ENCODE results near the gene OR4A16.

Gene OR4A16, protein sequence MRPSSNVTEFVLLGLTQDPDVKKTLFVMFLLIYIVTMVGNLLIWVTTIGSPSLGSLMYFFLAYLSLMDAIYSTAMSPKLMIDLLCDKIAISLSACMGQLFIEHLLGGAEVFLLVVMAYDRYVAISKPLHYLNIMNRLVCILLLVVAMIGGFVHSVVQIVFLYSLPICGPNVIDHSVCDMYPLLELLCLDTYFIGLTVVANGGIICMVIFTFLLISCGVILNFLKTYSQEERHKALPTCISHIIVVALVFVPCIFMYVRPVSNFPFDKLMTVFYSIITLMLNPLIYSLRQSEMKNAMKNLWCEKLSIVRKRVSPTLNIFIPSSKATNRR

DNA sequence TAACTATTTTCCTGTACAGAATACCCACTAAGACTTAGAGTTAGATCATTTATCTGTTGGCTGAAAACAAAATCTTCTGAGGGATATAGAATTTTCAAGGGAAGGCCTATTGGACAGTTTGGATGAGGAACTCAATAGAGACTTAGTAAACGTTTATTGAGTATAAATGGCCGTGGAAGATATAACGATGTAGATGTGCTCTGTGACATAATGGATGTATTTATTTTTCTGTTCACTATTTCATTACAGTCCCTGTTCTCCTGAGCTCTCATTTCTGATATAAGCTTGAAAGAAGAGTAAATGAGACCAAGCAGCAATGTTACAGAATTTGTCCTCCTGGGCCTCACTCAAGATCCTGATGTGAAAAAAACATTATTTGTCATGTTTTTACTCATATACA, at the start of gene OR4A16:
OR4A16 (plus strand) TSS at position 301 of the 400 bp plus-strand sequence; CDS start at position 301, 0 bp downstream.
- DNase-seq = no peak

DNA sequence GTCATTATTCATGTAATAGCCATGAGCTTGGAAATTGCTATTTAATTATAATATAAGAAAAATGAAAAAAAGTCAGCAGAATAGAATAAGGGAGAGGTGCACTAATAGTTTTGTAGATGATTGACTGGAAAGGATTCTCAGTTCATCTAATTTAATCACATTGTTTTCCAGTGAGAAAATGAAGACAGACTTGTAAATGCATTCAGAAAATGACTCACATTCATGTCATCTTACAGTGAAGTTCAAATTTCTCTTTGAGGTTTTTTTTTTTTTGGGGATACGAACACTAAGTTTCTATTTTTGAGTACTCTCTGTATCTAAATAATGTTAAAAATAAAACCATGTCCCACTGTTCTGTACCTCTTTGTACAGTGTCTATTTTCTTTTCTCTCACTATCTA, 18.5 kb upstream of the OR4A16 start:
- DNase-seq = no peak

- no peak for DNase-seq
Measured at GRCh38 chr11:55345306-55345705, 2.3 kb downstream of the OR4A16 start.

- no peak for DNase-seq
Measured at GRCh38 chr11:55349032-55349431, 6.0 kb downstream of the OR4A16 start.

DNA sequence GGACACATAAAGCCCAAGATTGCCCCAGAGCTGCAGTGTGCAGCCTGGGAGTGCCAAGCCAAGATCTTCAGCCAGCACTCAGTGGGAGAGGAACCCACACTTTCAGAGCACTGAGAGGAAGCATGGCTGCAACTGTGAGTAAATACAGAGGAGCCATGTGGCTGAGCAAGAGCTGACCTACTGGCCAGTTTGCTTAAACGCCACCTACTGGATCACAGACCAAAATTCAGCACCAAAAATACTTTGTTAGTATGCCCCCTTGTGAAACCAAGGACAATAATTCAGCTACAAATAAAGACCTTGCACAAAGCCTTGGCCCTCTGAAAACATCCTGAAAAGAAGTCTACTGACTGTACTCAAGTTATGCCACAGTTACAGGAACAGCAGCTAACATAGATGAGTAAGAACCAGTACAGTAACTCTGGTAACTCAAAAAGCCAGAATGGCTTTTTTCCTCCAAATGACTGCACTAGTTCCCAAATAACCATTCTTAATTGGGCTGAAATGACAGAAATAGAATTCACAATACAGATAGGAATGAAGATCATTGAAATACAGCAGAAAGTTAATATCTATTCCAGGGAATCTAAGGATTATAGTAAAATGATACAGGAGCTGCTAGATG, 14.7 kb downstream of the OR4A16 start:
- no peak for DNase-seq

- DNase-seq = no peak
Measured at GRCh38 chr11:55367674-55368073, 24.7 kb downstream of the OR4A16 start, which contains the start of gene OR4A15. Gene OR4A15 (plus strand): TSS chr11:55367974. CDS start chr11:55367974, 0 bp downstream.
